GM12891 (cell line): ENCODE data around the gene MARK3.

Experiments used
- POLR2A ChIP-seq: IDR thresholded peaks from 2 replicates; pipeline ENCODE4 v1.6.1; 2011; ENCODE audit warnings: low read depth, low read length, control low read depth
- POLR2AphosphoS5 ChIP-seq: IDR thresholded peaks from 2 replicates; pipeline ENCODE4 v1.6.1; 2011; ENCODE audit warnings: low read depth, low read length, control low read depth
- POU2F2 ChIP-seq: IDR thresholded peaks from 2 replicates; pipeline ENCODE4 v1.6.1; 2011; ENCODE audit warnings: low read depth, mild to moderate bottlenecking, control low read depth, low read length, moderate library complexity
- SPI1 ChIP-seq: IDR thresholded peaks from 2 replicates; pipeline ENCODE4 v1.6.1; 2011; ENCODE audit warnings: low read depth, low read length, control low read depth
- TAF1 ChIP-seq: IDR thresholded peaks from 2 replicates; pipeline ENCODE4 v1.6.1; 2011; ENCODE audit warnings: low read depth, low read length, control low read depth

- TF ChIP-seq POLR2A (no peak), POLR2AphosphoS5 (no peak), POU2F2 (no peak), TAF1 (no peak), SPI1 (no peak)
Measured at GRCh38 chr14:103540821-103541708, 155.8 kb downstream of the MARK3 start.
